Fibroblast of pulmonary artery (primary cell): ENCODE data around the gene CAP1.
A peak's percentile ranks its signal among the peaks of the same experiment; 100 is the strongest.

Experiments used
- DNase-seq: peaks from one replicate; pipeline ENCODE4 v3.0.0-alpha.2; 2010; ENCODE audit warnings: low read depth
- H3K4me3 ChIP-seq: replicated peaks from 2 replicates; pipeline ENCODE4 v1.5.1; 2011; ENCODE audit warnings: low read depth, mild to moderate bottlenecking, control low read depth, low read length, moderate library complexity
- TF ChIP-seq, protein P1 (sequence below): IDR thresholded peaks from 2 replicates; pipeline ENCODE4 v1.5.1; 2011; ENCODE audit warnings: mild to moderate bottlenecking, control low read depth, low read length, inconsistent platforms; ENCODE audit errors: missing control alignments

The CAP1 gene

DNA sequence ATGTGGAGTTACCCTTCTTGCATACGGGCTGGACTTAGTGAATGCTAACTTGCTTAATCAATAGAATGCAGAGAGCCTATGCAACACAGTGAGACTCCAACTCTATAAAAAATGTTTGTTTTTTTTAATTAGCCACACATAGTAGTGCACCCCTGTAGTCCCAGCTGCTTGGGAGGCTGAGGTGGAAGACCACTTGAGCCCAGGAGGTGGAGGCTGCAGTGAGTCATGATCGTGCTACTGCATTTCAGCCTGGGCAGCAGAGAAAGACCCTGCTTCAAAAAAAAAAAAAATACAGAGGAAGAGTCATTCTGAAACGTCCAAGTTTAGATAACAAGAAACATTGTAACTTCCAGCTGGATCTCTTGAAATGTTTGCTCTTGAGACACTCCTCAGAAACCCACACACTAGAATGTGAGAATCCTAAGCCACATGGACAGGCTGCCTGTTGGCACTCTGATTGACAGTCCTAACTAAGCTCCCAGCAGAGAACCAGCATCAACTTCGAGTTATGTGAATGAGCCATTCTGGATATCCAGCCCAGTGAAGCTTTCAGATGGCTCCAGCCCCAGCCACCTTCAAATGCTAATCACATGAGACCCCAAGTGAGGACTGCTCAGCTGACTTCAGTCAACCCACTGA lies 20.0 kb upstream of the CAP1 start:
- DNase-seq = no peak
- TF ChIP-seq, protein P1, sequence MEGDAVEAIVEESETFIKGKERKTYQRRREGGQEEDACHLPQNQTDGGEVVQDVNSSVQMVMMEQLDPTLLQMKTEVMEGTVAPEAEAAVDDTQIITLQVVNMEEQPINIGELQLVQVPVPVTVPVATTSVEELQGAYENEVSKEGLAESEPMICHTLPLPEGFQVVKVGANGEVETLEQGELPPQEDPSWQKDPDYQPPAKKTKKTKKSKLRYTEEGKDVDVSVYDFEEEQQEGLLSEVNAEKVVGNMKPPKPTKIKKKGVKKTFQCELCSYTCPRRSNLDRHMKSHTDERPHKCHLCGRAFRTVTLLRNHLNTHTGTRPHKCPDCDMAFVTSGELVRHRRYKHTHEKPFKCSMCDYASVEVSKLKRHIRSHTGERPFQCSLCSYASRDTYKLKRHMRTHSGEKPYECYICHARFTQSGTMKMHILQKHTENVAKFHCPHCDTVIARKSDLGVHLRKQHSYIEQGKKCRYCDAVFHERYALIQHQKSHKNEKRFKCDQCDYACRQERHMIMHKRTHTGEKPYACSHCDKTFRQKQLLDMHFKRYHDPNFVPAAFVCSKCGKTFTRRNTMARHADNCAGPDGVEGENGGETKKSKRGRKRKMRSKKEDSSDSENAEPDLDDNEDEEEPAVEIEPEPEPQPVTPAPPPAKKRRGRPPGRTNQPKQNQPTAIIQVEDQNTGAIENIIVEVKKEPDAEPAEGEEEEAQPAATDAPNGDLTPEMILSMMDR = no peak
- H3K4me3 ChIP-seq = no peak overlapping the region

DNA sequence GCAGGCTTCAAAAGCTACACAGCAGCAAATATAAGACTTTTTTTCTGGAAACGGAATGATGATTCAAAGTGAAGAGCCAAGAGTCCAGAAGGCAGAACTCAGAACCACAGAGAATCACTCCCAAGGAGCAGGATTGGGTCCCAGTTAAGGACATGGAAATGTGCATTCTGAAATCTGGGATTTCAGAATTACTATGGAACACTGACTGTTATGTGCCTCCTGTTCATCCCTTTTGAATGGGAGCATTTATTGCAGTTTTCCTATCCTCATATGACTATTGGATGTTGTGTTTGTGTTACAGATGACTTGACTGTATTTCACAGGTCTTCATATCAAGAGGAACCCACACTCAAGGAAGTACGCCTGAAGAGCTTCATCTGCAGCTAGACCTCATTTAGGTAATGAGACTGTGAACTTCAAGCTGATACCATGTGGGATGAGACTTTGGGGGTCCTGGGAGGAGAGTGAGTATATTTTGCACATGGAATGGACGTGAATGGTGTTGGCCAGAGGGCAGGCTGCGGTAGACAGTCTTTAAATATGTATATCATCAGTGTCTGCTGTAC lies 17.1 kb upstream of the CAP1 start:
- no peak overlapping the region for H3K4me3 ChIP-seq
- TF ChIP-seq, protein P1 = no peak
- DNase-seq = no peak

DNA sequence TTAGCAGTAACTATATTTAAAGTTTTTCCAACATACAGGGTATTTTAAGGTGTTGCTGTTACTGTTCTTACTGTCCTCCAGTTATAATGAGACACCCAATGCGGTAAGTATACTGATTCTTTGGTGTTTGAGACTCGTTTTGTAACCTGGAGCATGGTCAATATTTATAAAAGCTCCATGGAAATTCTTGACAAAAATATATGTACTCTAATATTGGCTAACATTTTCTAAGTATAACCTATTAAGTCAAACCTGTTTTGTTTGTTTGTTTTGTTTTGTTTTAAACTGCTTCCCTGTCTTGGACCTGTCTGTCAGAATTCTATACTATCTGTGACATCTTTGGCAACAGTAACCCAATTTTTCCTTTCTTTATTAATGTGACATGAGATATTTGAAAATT lies 15.9 kb upstream of the CAP1 start:
- TF ChIP-seq, protein P1 = no peak
- DNase-seq = no peak
- no peak overlapping the region for H3K4me3 ChIP-seq

DNA sequence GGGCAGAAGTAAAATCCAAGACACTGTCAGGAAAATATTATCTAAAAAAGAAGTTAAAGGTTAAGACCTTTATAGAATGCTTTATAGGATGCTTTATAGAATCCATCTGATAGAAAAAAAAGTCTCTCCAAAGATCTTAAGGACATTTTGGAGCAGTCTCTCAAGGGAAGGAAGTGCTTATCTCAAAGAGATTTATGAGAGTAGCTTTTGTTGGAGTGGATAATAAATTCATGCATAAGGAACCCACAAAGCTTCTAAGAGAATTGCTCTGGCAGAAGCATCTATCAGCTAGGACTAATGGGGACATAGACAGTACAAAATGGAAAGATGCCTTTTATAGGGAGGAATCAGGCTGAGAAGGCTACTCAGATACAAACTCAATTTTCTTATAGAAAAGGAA lies 12.9 kb upstream of the CAP1 start:
- TF ChIP-seq, protein P1 = no peak
- H3K4me3 ChIP-seq = no peak overlapping the region
- DNase-seq = no peak

DNA sequence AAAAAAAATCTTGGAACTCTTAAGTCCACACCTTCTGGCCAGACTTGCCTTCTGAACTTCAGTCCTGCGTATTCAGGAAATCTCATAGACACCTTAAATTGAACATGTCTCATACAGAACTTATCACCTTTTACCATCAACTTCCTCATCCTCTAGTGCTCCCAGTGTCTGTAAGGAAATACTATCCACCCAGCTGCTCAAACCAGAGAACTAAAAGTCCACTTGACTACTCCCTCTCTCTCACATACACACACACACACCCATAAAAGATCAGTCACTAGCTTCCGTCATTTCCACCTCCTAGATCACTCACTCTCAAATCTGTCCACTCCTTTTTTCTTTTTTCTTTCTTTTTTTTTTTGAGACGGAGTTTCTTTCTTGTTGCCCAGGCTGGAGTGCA lies 10.9 kb upstream of the CAP1 start:
- TF ChIP-seq, protein P1 = no peak
- DNase-seq = no peak
- H3K4me3 ChIP-seq = no peak overlapping the region

DNA sequence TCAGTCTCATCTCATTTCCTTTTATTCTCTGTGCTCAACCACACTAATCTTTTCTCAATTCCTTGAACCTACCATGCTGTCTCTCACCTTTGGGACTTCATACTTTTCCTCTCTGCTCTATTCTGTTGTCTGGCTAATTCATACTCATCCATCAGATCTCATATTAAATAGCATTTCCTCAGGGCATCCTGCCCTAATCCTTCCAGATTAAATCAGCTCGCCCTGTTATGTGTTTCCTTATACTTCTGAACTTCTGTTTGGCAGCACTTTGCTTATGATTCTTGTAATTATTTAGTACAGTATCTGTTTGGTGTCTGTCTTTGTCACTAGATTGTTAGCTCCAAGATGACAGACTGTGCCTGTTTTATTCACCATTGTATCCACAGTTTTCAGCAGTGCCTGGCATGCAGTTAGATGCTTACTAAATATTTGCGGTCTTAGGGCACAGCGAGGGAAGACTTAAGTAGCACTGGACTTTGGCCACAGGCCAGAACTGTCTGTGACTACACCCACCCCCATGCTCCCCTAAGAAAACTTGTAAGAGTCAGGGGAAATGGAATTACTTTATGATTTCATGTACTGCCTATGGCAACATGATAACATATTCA lies 9.9 kb upstream of the CAP1 start:
- TF ChIP-seq, protein P1 = no peak
- DNase-seq = peak; percentile 59
- H3K4me3 ChIP-seq = no peak overlapping the region
